HEK293 (cell line): ENCODE results near the gene GNG5.

ENCODE experiments used
- FEZF1 ChIP-seq: fragments of 450-650 bp; formaldehyde crosslinking; IDR thresholded peaks from 2 replicates; pipeline ENCODE4 v1.5.1; 2016; ENCODE audit warnings: missing biosample characterization, missing genetic modification characterization
- GLI4 ChIP-seq: fragments of 450-650 bp; formaldehyde crosslinking; IDR thresholded peaks from 2 replicates; pipeline ENCODE4 v1.5.1; 2016; ENCODE audit warnings: missing biosample characterization, missing genetic modification characterization
- MZF1 ChIP-seq: fragments of 450-650 bp; formaldehyde crosslinking; IDR thresholded peaks from 2 replicates; pipeline ENCODE4 v1.5.1; 2017; ENCODE audit warnings: missing biosample characterization, missing genetic modification characterization, borderline replicate concordance
- OVOL3 ChIP-seq: fragments of 450-650 bp; formaldehyde crosslinking; IDR thresholded peaks from 2 replicates; pipeline ENCODE4 v1.5.1; 2016; ENCODE audit warnings: missing biosample characterization, missing genetic modification characterization
- SCRT1 ChIP-seq: fragments of 450-650 bp; formaldehyde crosslinking; IDR thresholded peaks from 2 replicates; pipeline ENCODE4 v1.5.1; 2016; ENCODE audit warnings: missing biosample characterization, missing genetic modification characterization, borderline replicate concordance
- SCRT2 ChIP-seq: fragments of 450-650 bp; formaldehyde crosslinking; IDR thresholded peaks from 2 replicates; pipeline ENCODE4 v1.5.1; 2016; ENCODE audit warnings: missing biosample characterization, missing genetic modification characterization
- ZBTB17 ChIP-seq: fragments of 450-650 bp; formaldehyde crosslinking; IDR thresholded peaks from 2 replicates; pipeline ENCODE4 v1.5.1; 2016; ENCODE audit warnings: missing biosample characterization, missing genetic modification characterization
- ZNF10 ChIP-seq: fragments of 450-650 bp; formaldehyde crosslinking; IDR thresholded peaks from 2 replicates; pipeline ENCODE4 v1.5.1; 2017; ENCODE audit warnings: missing biosample characterization, missing genetic modification characterization
- ZNF221 ChIP-seq: fragments of 450-650 bp; formaldehyde crosslinking; IDR thresholded peaks from 2 replicates; pipeline ENCODE4 v1.5.1; 2017; ENCODE audit warnings: missing biosample characterization, missing genetic modification characterization, borderline replicate concordance
- ZNF341 ChIP-seq: fragments of 450-650 bp; formaldehyde crosslinking; IDR thresholded peaks from 2 replicates; pipeline ENCODE4; 2016; ENCODE audit warnings: low read depth, missing biosample characterization, missing genetic modification characterization
- ZNF366 ChIP-seq: fragments of 450-650 bp; formaldehyde crosslinking; conservative IDR thresholded peaks from 2 replicates; pipeline ENCODE4 v1.5.1; 2016; ENCODE audit warnings: missing biosample characterization, missing genetic modification characterization
- ZNF391 ChIP-seq: fragments of 450-650 bp; formaldehyde crosslinking; IDR thresholded peaks from 2 replicates; pipeline ENCODE4 v1.5.1; 2016; ENCODE audit warnings: low read depth, missing biosample characterization, missing genetic modification characterization, borderline replicate concordance
- ZNF394 ChIP-seq: fragments of 450-650 bp; formaldehyde crosslinking; IDR thresholded peaks from 2 replicates; pipeline ENCODE4 v1.5.1; 2016; ENCODE audit warnings: missing biosample characterization, missing genetic modification characterization, mild to moderate bottlenecking, moderate library complexity, borderline replicate concordance
- ZNF521 ChIP-seq: fragments of 450-650 bp; formaldehyde crosslinking; IDR thresholded peaks from 2 replicates; pipeline ENCODE4 v1.5.1; 2017; ENCODE audit warnings: missing biosample characterization, mild to moderate bottlenecking, missing genetic modification characterization
- ZNF549 ChIP-seq: fragments of 450-650 bp; IDR thresholded peaks from 2 replicates; pipeline ENCODE4 v1.5.1; 2018; ENCODE audit warnings: missing biosample characterization, missing genetic modification characterization, mild to moderate bottlenecking, inconsistent platforms, moderate library complexity
- ZNF600 ChIP-seq: fragments of 450-650 bp; formaldehyde crosslinking; IDR thresholded peaks from 2 replicates; pipeline ENCODE4 v1.5.1; 2016; ENCODE audit warnings: missing biosample characterization, missing genetic modification characterization
- ZNF623 ChIP-seq: fragments of 450-650 bp; formaldehyde crosslinking; IDR thresholded peaks from 2 replicates; pipeline ENCODE4 v1.5.1; 2016; ENCODE audit warnings: missing biosample characterization, missing genetic modification characterization
- ZNF629 ChIP-seq: fragments of 450-650 bp; formaldehyde crosslinking; IDR thresholded peaks from 2 replicates; pipeline ENCODE4 v1.5.1; 2017; ENCODE audit warnings: missing biosample characterization, missing genetic modification characterization
- ZNF843 ChIP-seq: fragments of 450-650 bp; formaldehyde crosslinking; IDR thresholded peaks from 2 replicates; pipeline ENCODE4 v1.5.1; 2016; ENCODE audit warnings: missing biosample characterization, missing genetic modification characterization
- ZXDB ChIP-seq: fragments of 450-650 bp; formaldehyde crosslinking; IDR thresholded peaks from 2 replicates; pipeline ENCODE4 v1.5.1; 2016; ENCODE audit warnings: missing biosample characterization, missing genetic modification characterization
- TF ChIP-seq, protein P1 (sequence below): fragments of 450-650 bp; formaldehyde crosslinking; IDR thresholded peaks from 2 replicates; pipeline ENCODE4 v1.5.1; 2016; ENCODE audit warnings: missing biosample characterization, missing genetic modification characterization, borderline replicate concordance
- TF ChIP-seq, protein P2 (sequence below): fragments of 450-650 bp; formaldehyde crosslinking; IDR thresholded peaks from 2 replicates; pipeline ENCODE4 v1.5.1; 2016; ENCODE audit warnings: missing biosample characterization, missing genetic modification characterization, low read depth
- TF ChIP-seq, protein P3 (sequence below): fragments of 450-650 bp; formaldehyde crosslinking; IDR thresholded peaks from 2 replicates; pipeline ENCODE4 v1.5.1; 2016; ENCODE audit warnings: missing biosample characterization, missing genetic modification characterization
- TF ChIP-seq, protein P4 (sequence below): fragments of 450-650 bp; formaldehyde crosslinking; IDR thresholded peaks from 2 replicates; pipeline ENCODE4 v1.5.1; 2016; ENCODE audit warnings: missing biosample characterization, missing genetic modification characterization
- TF ChIP-seq, protein P5 (sequence below): fragments of 450-650 bp; formaldehyde crosslinking; IDR thresholded peaks from 2 replicates; pipeline ENCODE4 v1.5.1; 2016; ENCODE audit warnings: missing biosample characterization, missing genetic modification characterization
- TF ChIP-seq, protein P6 (sequence below): fragments of 450-650 bp; formaldehyde crosslinking; IDR thresholded peaks from 2 replicates; pipeline ENCODE4 v1.5.1; 2017; ENCODE audit warnings: missing biosample characterization, missing genetic modification characterization
- TF ChIP-seq, protein P7 (sequence below): fragments of 450-650 bp; formaldehyde crosslinking; IDR thresholded peaks from 2 replicates; pipeline ENCODE4 v1.5.1; 2016; ENCODE audit warnings: missing biosample characterization, missing genetic modification characterization

The GNG5 gene

DNA sequence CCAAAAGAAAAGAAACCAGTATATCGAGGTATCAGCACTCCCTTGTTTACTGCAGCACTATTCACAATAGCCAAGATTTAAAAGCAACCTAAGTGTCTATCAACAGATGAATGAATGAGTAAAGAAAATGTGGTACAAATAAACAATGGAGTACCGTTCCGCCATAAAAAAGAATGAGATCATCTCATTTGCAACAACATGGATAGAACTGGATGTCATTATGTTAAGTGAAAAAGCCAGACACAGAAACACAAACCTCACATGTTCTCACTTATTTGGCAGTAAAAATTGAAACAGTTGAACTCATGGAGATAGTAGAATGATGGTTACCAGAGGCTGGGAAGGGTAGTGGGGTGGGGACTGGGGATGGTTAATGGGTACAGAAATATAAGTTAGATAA is 4.3 kb upstream of the GNG5 start (continued):
- TF ChIP-seq, protein P1, sequence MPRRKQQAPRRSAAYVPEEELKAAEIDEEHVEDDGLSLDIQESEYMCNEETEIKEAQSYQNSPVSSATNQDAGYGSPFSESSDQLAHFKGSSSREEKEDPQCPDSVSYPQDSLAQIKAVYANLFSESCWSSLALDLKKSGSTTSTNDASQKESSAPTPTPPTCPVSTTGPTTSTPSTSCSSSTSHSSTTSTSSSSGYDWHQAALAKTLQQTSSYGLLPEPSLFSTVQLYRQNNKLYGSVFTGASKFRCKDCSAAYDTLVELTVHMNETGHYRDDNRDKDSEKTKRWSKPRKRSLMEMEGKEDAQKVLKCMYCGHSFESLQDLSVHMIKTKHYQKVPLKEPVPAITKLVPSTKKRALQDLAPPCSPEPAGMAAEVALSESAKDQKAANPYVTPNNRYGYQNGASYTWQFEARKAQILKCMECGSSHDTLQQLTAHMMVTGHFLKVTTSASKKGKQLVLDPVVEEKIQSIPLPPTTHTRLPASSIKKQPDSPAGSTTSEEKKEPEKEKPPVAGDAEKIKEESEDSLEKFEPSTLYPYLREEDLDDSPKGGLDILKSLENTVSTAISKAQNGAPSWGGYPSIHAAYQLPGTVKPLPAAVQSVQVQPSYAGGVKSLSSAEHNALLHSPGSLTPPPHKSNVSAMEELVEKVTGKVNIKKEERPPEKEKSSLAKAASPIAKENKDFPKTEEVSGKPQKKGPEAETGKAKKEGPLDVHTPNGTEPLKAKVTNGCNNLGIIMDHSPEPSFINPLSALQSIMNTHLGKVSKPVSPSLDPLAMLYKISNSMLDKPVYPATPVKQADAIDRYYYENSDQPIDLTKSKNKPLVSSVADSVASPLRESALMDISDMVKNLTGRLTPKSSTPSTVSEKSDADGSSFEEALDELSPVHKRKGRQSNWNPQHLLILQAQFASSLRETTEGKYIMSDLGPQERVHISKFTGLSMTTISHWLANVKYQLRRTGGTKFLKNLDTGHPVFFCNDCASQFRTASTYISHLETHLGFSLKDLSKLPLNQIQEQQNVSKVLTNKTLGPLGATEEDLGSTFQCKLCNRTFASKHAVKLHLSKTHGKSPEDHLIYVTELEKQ (tag by site-specific recombination), result 0 out of 2 replicates have a peak, but pooled peaks have one; percentile 22
- TF ChIP-seq ZNF221 (tag by site-specific recombination), result 0 out of 2 replicates have a peak, but pooled peaks have one; percentile 38
- peak; percentile 69 for TF ChIP-seq ZNF366 (tag by site-specific recombination)
- peak; percentile 92 for TF ChIP-seq SCRT2 (tag by site-specific recombination)
- no peak for TF ChIP-seq ZNF623 (tag by site-specific recombination)
- TF ChIP-seq ZNF600 (tag by site-specific recombination), result peak; percentile 26; the same call in 1 of the 2 replicates
- peak; percentile 33; the same call in 1 of the 2 replicates for TF ChIP-seq ZNF10 (tag by site-specific recombination)
- TF ChIP-seq, protein P2, sequence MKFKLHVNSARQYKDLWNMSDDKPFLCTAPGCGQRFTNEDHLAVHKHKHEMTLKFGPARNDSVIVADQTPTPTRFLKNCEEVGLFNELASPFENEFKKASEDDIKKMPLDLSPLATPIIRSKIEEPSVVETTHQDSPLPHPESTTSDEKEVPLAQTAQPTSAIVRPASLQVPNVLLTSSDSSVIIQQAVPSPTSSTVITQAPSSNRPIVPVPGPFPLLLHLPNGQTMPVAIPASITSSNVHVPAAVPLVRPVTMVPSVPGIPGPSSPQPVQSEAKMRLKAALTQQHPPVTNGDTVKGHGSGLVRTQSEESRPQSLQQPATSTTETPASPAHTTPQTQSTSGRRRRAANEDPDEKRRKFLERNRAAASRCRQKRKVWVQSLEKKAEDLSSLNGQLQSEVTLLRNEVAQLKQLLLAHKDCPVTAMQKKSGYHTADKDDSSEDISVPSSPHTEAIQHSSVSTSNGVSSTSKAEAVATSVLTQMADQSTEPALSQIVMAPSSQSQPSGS (tag by site-specific recombination), result peak; percentile 83
- TF ChIP-seq, protein P3, sequence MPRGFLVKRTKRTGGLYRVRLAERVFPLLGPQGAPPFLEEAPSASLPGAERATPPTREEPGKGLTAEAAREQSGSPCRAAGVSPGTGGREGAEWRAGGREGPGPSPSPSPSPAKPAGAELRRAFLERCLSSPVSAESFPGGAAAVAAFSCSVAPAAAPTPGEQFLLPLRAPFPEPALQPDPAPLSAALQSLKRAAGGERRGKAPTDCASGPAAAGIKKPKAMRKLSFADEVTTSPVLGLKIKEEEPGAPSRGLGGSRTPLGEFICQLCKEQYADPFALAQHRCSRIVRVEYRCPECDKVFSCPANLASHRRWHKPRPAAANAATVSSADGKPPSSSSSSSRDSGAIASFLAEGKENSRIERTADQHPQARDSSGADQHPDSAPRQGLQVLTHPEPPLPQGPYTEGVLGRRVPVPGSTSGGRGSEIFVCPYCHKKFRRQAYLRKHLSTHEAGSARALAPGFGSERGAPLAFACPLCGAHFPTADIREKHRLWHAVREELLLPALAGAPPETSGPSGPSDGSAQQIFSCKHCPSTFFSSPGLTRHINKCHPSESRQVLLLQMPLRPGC (tag by site-specific recombination), result no peak
- TF ChIP-seq, protein P4, sequence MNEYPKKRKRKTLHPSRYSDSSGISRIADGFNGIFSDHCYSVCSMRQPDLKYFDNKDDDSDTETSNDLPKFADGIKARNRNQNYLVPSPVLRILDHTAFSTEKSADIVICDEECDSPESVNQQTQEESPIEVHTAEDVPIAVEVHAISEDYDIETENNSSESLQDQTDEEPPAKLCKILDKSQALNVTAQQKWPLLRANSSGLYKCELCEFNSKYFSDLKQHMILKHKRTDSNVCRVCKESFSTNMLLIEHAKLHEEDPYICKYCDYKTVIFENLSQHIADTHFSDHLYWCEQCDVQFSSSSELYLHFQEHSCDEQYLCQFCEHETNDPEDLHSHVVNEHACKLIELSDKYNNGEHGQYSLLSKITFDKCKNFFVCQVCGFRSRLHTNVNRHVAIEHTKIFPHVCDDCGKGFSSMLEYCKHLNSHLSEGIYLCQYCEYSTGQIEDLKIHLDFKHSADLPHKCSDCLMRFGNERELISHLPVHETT (tag by site-specific recombination), result peak; percentile 83
- peak; percentile 50; the same call in 1 of the 2 replicates for TF ChIP-seq ZNF394 (tag by site-specific recombination)
- TF ChIP-seq ZXDB (tag by site-specific recombination), result peak; percentile 64
- TF ChIP-seq MZF1 (tag by site-specific recombination), result peak; percentile 65; the same call in 1 of the 2 replicates
- TF ChIP-seq ZNF629 (tag by site-specific recombination), result 0 out of 2 replicates have a peak, but pooled peaks have one; percentile 59
- TF ChIP-seq SCRT1, result peak; percentile 82
- TF ChIP-seq ZNF341 (tag by site-specific recombination), result no peak
- TF ChIP-seq ZNF843, result peak; percentile 69; the same call in 1 of the 2 replicates
- TF ChIP-seq ZNF521 (tag by site-specific recombination), result no peak
- TF ChIP-seq OVOL3 (tag by site-specific recombination), result peak; percentile 68; the same call in 1 of the 2 replicates
- TF ChIP-seq GLI4 (tag by site-specific recombination), result no peak
- TF ChIP-seq, protein P5, sequence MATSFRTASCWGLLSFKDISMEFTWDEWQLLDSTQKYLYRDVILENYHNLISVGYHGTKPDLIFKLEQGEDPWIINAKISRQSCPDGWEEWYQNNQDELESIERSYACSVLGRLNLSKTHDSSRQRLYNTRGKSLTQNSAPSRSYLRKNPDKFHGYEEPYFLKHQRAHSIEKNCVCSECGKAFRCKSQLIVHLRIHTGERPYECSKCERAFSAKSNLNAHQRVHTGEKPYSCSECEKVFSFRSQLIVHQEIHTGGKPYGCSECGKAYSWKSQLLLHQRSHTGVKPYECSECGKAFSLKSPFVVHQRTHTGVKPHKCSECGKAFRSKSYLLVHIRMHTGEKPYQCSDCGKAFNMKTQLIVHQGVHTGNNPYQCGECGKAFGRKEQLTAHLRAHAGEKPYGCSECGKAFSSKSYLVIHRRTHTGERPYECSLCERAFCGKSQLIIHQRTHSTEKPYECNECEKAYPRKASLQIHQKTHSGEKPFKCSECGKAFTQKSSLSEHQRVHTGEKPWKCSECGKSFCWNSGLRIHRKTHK, result peak; percentile 29; the same call in 1 of the 2 replicates
- TF ChIP-seq, protein P6, sequence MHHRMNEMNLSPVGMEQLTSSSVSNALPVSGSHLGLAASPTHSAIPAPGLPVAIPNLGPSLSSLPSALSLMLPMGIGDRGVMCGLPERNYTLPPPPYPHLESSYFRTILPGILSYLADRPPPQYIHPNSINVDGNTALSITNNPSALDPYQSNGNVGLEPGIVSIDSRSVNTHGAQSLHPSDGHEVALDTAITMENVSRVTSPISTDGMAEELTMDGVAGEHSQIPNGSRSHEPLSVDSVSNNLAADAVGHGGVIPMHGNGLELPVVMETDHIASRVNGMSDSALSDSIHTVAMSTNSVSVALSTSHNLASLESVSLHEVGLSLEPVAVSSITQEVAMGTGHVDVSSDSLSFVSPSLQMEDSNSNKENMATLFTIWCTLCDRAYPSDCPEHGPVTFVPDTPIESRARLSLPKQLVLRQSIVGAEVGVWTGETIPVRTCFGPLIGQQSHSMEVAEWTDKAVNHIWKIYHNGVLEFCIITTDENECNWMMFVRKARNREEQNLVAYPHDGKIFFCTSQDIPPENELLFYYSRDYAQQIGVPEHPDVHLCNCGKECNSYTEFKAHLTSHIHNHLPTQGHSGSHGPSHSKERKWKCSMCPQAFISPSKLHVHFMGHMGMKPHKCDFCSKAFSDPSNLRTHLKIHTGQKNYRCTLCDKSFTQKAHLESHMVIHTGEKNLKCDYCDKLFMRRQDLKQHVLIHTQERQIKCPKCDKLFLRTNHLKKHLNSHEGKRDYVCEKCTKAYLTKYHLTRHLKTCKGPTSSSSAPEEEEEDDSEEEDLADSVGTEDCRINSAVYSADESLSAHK (tag by site-specific recombination), result peak; percentile 72
- peak; percentile 60; the same call in 1 of the 2 replicates for TF ChIP-seq ZNF549 (tag by site-specific recombination)
- no peak for TF ChIP-seq ZNF391 (tag by site-specific recombination)
- TF ChIP-seq, protein P7, sequence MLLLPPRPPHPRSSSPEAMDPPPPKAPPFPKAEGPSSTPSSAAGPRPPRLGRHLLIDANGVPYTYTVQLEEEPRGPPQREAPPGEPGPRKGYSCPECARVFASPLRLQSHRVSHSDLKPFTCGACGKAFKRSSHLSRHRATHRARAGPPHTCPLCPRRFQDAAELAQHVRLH (tag by site-specific recombination), result peak; percentile 80
- peak; percentile 72 for TF ChIP-seq ZBTB17 (tag by site-specific recombination)
- peak; percentile 21 for TF ChIP-seq FEZF1 (tag by site-specific recombination)
